A673 (cell line): ENCODE measurements around the gene ID1. TPM values are rescaled to one million over a fixed set of nuclear protein-coding genes. Genes with fewer than 3 reads are reported as not detected.

Source experiments
- BruUV-seq: library from RNA; stranded (reverse); fragments of 400-500 nt; replicated peaks from 2 replicates; lab custom pipeline; 2021; lab: Mats Ljungman, UMichigan
- CTCF ChIA-PET: fragments of 300-600 bp; sonication (Branson Sonifier 250); formaldehyde crosslinking; loops from one replicate; lab custom pipeline; 2022; ENCODE audit warnings: antibody characterized with exemption; lab: Charles Lee
- POLR2A ChIA-PET: fragments of 300-600 bp; sonication (Branson Sonifier 250); formaldehyde crosslinking; loops from one replicate; lab custom pipeline; 2022; ENCODE audit warnings: antibody characterized with exemption; ENCODE audit not compliant: low non-redundant PET; lab: Charles Lee
- DNase-seq: peaks from one replicate; pipeline ENCODE4 v3.0.0-alpha.2; 2015; ENCODE audit warnings: low spot score
- H3K27ac ChIP-seq: fragments of 200-600 bp; sonication (generic); 2 replicates; pipeline ENCODE4 v1.5.1; 2016; ENCODE audit warnings: mixed run types, low read depth, mild to moderate bottlenecking, mixed read lengths, antibody characterized with exemption, low read length; ENCODE audit not compliant: poor library complexity, severe bottlenecking
- H3K27me3 ChIP-seq: fragments of 200-600 bp; sonication (generic); replicated peaks from 2 replicates; pipeline ENCODE4 v1.6.1; 2017; ENCODE audit warnings: mixed run types, low read depth, mild to moderate bottlenecking, mixed read lengths, antibody characterized with exemption, low read length; ENCODE audit not compliant: insufficient read depth, poor library complexity
- H3K36me3 ChIP-seq: fragments of 200-600 bp; sonication (generic); 2 replicates; pipeline ENCODE4 v1.6.1; 2016; ENCODE audit warnings: mixed run types, mild to moderate bottlenecking, mixed read lengths, antibody characterized with exemption, low read length; ENCODE audit not compliant: insufficient read depth, poor library complexity, severe bottlenecking
- H3K4me1 ChIP-seq: fragments of 200-600 bp; sonication (generic); 2 replicates; pipeline ENCODE4 v1.6.1; 2017; ENCODE audit warnings: mixed run types, mild to moderate bottlenecking, mixed read lengths, antibody characterized with exemption, low read length; ENCODE audit not compliant: insufficient read depth, poor library complexity, severe bottlenecking
- H3K4me3 ChIP-seq: fragments of 200-600 bp; sonication (generic); 2 replicates; pipeline ENCODE4 v1.5.1; 2016; ENCODE audit warnings: low read depth, mixed run types, mild to moderate bottlenecking, mixed read lengths, low read length; ENCODE audit not compliant: poor library complexity, severe bottlenecking
- H3K9me3 ChIP-seq: fragments of 200-600 bp; sonication (generic); 2 replicates; pipeline ENCODE4 v1.6.1; 2016; ENCODE audit warnings: mixed run types, low read depth, mild to moderate bottlenecking, mixed read lengths, antibody characterized with exemption, low read length; ENCODE audit not compliant: poor library complexity, severe bottlenecking
- CTCF ChIP-seq: fragments of 300-800, 200-600 bp; sonication (generic); conservative IDR thresholded peaks from 2 replicates; pipeline ENCODE4 v1.5.1; 2017; ENCODE audit warnings: low read depth, mild to moderate bottlenecking, antibody characterized with exemption, low read length, moderate library complexity, mixed read lengths
- EZH2 ChIP-seq: fragments of 200-600 bp; sonication (generic); IDR thresholded peaks from 2 replicates; pipeline ENCODE4 v1.6.1; 2017; ENCODE audit warnings: borderline replicate concordance, low read depth, mild to moderate bottlenecking, mixed read lengths, antibody characterized with exemption, low read length; ENCODE audit not compliant: poor library complexity, severe bottlenecking
- intact Hi-C: fragments of 100-400 bp; cut with micrococcal nuclease; formaldehyde crosslinking; loops from one replicate; pipeline ENCODE4 v1.10.0; 2022; ENCODE audit not compliant: unreplicated experiment
- total RNA-seq: library from RNA; stranded (reverse); gene quantifications from 2 replicates; pipeline ENCODE4 v1.2.3, GENCODE V29; 2021

The ID1 gene
- total RNA-seq, 1 experiment from 2014 or later: 39.3 TPM

DNA sequence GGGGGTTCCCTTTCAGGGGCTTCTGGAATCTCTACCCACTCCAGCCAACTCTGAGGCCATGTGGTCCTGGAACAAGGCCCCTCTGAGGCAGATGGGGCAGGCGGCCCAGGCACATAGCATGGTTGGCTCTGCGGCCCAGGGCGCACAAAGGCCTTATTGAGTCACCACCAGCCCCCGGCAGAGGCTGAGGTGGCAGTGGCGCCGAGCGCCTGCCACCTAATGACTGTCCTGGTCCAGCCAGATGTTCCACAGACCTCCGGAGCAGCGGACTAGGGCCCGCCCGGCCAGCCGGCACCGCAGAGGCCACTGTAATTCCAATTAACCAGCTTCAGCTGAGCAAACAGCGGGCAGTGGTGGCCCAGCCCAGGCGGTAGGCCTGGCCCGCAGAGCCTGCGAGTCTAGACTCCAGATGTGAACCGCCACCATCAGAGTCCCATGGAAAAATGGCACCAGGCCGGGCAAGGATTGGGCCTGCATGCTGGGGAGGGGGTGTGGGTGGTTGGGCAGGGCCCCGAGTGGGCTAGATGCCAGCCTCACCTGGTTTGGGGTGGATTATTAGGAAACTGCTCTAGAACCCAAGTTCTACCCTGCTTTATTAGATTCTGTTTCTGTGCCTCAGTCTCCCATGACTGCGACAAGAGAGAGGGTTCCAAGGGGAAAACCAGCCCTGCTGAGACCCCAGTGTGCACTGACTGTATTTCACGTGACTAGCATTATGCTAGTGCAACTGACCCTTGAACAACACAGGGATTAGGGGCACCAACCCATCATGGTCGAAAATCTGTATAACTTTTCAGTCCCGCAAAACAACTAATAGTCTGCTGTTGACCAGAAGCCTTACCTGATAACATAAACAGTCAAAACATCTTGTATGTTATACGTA is 34.1 kb upstream of the ID1 start:
- Histone ChIP-seq H3K27ac (peak overlapping the region; percentile 46), H3K36me3 (peaks cover 7% of the 10 kb centered on the region), H3K4me3 (no peak overlapping the region), H3K4me1 (peaks cover 20% of the 10 kb centered on the region), H3K9me3 (no peaks in the 10 kb centered on the region), H3K27me3 (no peaks in the 10 kb centered on the region)
- intact Hi-C loops: no loop called here
- CTCF ChIA-PET: interaction anchor here (1.4 to 5.2 kb wide), 2 partner anchors 42 kb away, joined by 21 to 72 read pairs; no protein-coding TSS in a partner anchor
- POLR2A ChIA-PET: no interaction called here
- BruUV-seq: no TSS peak
- TF ChIP-seq EZH2 (no peak), CTCF (no peak)
- DNase-seq: no peak

DNA sequence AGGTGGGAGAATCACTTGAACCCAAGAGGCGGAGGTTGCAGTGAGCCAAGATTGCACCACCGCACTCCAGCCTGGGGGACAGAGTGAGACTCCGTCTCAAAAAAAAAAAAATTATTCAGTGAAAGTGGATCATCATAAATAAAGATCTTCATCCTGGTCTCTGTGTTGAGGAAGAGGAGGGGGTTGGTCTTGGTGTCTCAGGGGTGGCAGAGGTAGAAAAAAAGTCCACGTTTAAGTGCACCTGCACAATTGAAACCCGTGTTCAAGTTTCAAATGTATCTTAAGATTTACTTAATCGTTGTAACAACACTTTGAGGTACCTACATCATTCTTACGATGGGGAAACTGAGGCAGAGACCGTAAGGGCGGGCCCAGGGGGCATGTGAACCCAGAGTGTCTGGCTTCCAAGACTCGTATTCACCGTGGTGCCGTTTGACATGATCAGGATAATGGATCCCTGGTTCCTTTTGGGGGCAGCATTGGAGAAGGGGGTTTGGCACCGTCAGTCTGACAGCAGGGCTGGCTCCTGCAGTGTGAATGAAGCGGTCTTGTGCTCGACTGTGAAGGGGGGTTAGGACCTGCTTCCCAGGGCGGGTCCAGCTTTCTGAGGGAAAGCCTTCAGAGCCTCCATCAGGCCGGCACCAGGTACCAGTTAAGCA is 32.9 kb upstream of the ID1 start:
- Histone ChIP-seq H3K4me1 (peaks cover 20% of the 10 kb centered on the region), H3K36me3 (peaks cover 7% of the 10 kb centered on the region), H3K9me3 (no peaks in the 10 kb centered on the region), H3K27ac (peak overlapping the region; percentile 94), H3K4me3 (peak overlapping the region; percentile 51), H3K27me3 (no peaks in the 10 kb centered on the region)
- POLR2A ChIA-PET: no interaction called here
- DNase-seq: peak; percentile 69
- CTCF ChIA-PET: interaction anchor here (0.9 to 2.9 kb wide), 7 partner anchors 9 to 62 kb away, joined by 3 to 45 read pairs (median 12); partner anchors contain the start of gene ID1
- TF ChIP-seq CTCF (no peak), EZH2 (no peak)
- TSS peak; percentile 86 for BruUV-seq
- intact Hi-C loops: no loop called here

- TF ChIP-seq EZH2 (no peak), CTCF (no peak)
- CTCF ChIA-PET: interaction anchor here (0.6 to 2.9 kb wide), 9 partner anchors 10 to 142 kb away, joined by 3 to 45 read pairs (median 4); partner anchors contain the start of gene ID1
- POLR2A ChIA-PET: interaction anchor here (0.5 to 1.1 kb wide), 4 partner anchors 19 to 80 kb away, joined by 6 to 23 read pairs (median 8); partner anchors contain the start of gene ID1
- Histone ChIP-seq H3K4me1 (peaks cover 20% of the 10 kb centered on the region), H3K36me3 (peaks cover 7% of the 10 kb centered on the region), H3K27ac (peak overlapping the region; percentile 94), H3K27me3 (no peaks in the 10 kb centered on the region), H3K4me3 (peak overlapping the region; percentile 51), H3K9me3 (no peaks in the 10 kb centered on the region)
- intact Hi-C loops: no loop called here
- BruUV-seq: no TSS peak
- DNase-seq: peak; percentile 97
Observed at GRCh38 chr20:31572701-31573554, 32.2 kb upstream of the ID1 start.
